Muscle of leg (tissue), 11 donors: ENCODE data around the gene FBLN2. TPM values are rescaled to one million over a fixed set of nuclear protein-coding genes. Genes with fewer than 3 reads are reported as not detected.
A peak's percentile ranks its signal among the peaks of the same experiment; 100 is the strongest.

Experiments used
- DNase-seq: peaks from one replicate; pipeline ENCODE4 v3.0.0; 2013
- H3K27ac ChIP-seq: one replicate; pipeline ENCODE4 v1.5.1; 2013; ENCODE audit warnings: mild to moderate bottlenecking, low read length, control low read depth
- H3K27me3 ChIP-seq: one replicate; pipeline ENCODE4 v1.6.1; 2013; ENCODE audit warnings: low read length; ENCODE audit not compliant: control insufficient read depth, insufficient read depth
- H3K36me3 ChIP-seq: one replicate; pipeline ENCODE4 v1.6.1; 2013; ENCODE audit warnings: low read length; ENCODE audit not compliant: control insufficient read depth, insufficient read depth
- H3K4me1 ChIP-seq: one replicate; pipeline ENCODE4 v1.6.1; 2013; ENCODE audit warnings: low read length; ENCODE audit not compliant: control insufficient read depth, insufficient read depth
- H3K4me3 ChIP-seq: one replicate; pipeline ENCODE4 v1.5.1; 2013; ENCODE audit warnings: low read length, control low read depth
- H3K9me3 ChIP-seq: replicated peaks from 2 replicates; pipeline ENCODE4 v1.6.1; 2013; ENCODE audit warnings: low read depth, low read length; ENCODE audit not compliant: control insufficient read depth
- WGBS: methylation state at CpG from one replicate; pipeline ENCODE4 v1.1.5; 2013; ENCODE audit warnings: missing lambda C conversion rate; ENCODE audit not compliant: insufficient coverage; 5-methylcytosine and 5-hydroxymethylcytosine counted together
- polyA plus RNA-seq, 8 donors: library from polyadenylated mRNA; unstranded; fragments of 120-200 nt; gene quantifications; one replicate each; pipeline versions ENCODE4 v1.2.1 to v1.2.3, GENCODE V29; 2013; ENCODE audit warnings: inconsistent platforms in 1 of 8, low replicate concordance in 1 of 8; ENCODE audit not compliant: insufficient read length in 8 of 8, insufficient read depth in 1 of 8
- total RNA-seq: library from RNA; stranded (reverse); fragments of 120-200 nt; gene quantifications from one replicate; pipeline ENCODE4 v1.2.4, GENCODE V29; 2013

FBLN2 gene
- total and polyA plus RNA-seq, 9 donors, result 24.4 to 78.6 (median 61.1) TPM

- H3K9me3 ChIP-seq, result no peaks in the 10 kb centered on the region
- H3K4me1 ChIP-seq, result peaks cover 6% of the 10 kb centered on the region
- no peaks in the 10 kb centered on the region for H3K27me3 ChIP-seq
- no peak for DNase-seq
- peaks cover 10% of the 10 kb centered on the region for H3K36me3 ChIP-seq
- no peak overlapping the region for H3K4me3 ChIP-seq
- WGBS, result 83% methylated on average over 12 of the region's 16 CpGs
- H3K27ac ChIP-seq, result no peak overlapping the region
Measured at GRCh38 chr3:13505147-13506130, 43.5 kb upstream of the FBLN2 start.

GRCh38 chr3:13506239-13506638 is 42.7 kb upstream of the FBLN2 start:
- peaks cover 9% of the 10 kb centered on the region for H3K36me3 ChIP-seq
- H3K4me3 ChIP-seq, result no peak overlapping the region
- no peak overlapping the region for H3K27ac ChIP-seq
- 80% methylated on average over 1 of the region's 1 CpG for WGBS
- peaks cover 6% of the 10 kb centered on the region for H3K4me1 ChIP-seq
- no peaks in the 10 kb centered on the region for H3K9me3 ChIP-seq
- DNase-seq, result no peak
- no peaks in the 10 kb centered on the region for H3K27me3 ChIP-seq

- H3K27ac ChIP-seq, result no peak overlapping the region
- no peaks in the 10 kb centered on the region for H3K9me3 ChIP-seq
- DNase-seq, result no peak
- peaks cover 6% of the 10 kb centered on the region for H3K4me1 ChIP-seq
- no peaks in the 10 kb centered on the region for H3K27me3 ChIP-seq
- 67% methylated on average over 4 of the region's 4 CpGs for WGBS
- peaks cover 5% of the 10 kb centered on the region for H3K36me3 ChIP-seq
- no peak overlapping the region for H3K4me3 ChIP-seq
Measured at GRCh38 chr3:13506680-13507079, 42.2 kb upstream of the FBLN2 start.

- H3K27me3 ChIP-seq, result no peaks in the 10 kb centered on the region
- no peaks in the 10 kb centered on the region for H3K9me3 ChIP-seq
- DNase-seq, result no peak
- peaks cover 6% of the 10 kb centered on the region for H3K4me1 ChIP-seq
- WGBS, result 39% methylated on average over 2 of the region's 3 CpGs
- H3K4me3 ChIP-seq, result no peak overlapping the region
- H3K27ac ChIP-seq, result no peak overlapping the region
- H3K36me3 ChIP-seq, result peaks cover 4% of the 10 kb centered on the region
Measured at GRCh38 chr3:13507247-13507569, 41.7 kb upstream of the FBLN2 start.

- WGBS, result 32% methylated on average over 19 of the region's 20 CpGs
- Histone ChIP-seq H3K4me3 (no peak overlapping the region), H3K9me3 (no peaks in the 10 kb centered on the region), H3K27me3 (no peaks in the 10 kb centered on the region), H3K4me1 (peaks cover 6% of the 10 kb centered on the region), H3K36me3 (peaks cover 4% of the 10 kb centered on the region), H3K27ac (no peak overlapping the region)
- peak; percentile 51 for DNase-seq
Measured at GRCh38 chr3:13507570-13508339, 41.2 kb upstream of the FBLN2 start.

- peaks cover 14% of the 10 kb centered on the region for H3K4me1 ChIP-seq
- H3K4me3 ChIP-seq, result no peak overlapping the region
- H3K27me3 ChIP-seq, result no peaks in the 10 kb centered on the region
- DNase-seq, result no peak
- H3K27ac ChIP-seq, result no peak overlapping the region
- WGBS, result 73% methylated on average over 3 of the region's 8 CpGs
- H3K9me3 ChIP-seq, result no peaks in the 10 kb centered on the region
- peaks cover 4% of the 10 kb centered on the region for H3K36me3 ChIP-seq
Measured at GRCh38 chr3:13508496-13508895, 40.4 kb upstream of the FBLN2 start.

- DNase-seq, result no peak
Measured at GRCh38 chr3:13509059-13509815, 39.7 kb upstream of the FBLN2 start.

GRCh38 chr3:13509816-13510192 is 39.1 kb upstream of the FBLN2 start:
- Histone ChIP-seq H3K27ac (no peak overlapping the region), H3K4me1 (peaks cover 21% of the 10 kb centered on the region), H3K27me3 (no peaks in the 10 kb centered on the region), H3K9me3 (no peaks in the 10 kb centered on the region), H3K36me3 (no peaks in the 10 kb centered on the region), H3K4me3 (no peak overlapping the region)
- no peak for DNase-seq
- WGBS, result 88% methylated on average over 8 of the region's 8 CpGs

More at GRCh38 chr3:13509059-13509815, 39.7 kb upstream of the FBLN2 start:
- Histone ChIP-seq H3K9me3 (no peaks in the 10 kb centered on the region), H3K4me3 (no peak overlapping the region), H3K36me3 (peaks cover 2% of the 10 kb centered on the region), H3K27me3 (no peaks in the 10 kb centered on the region), H3K4me1 (peaks cover 21% of the 10 kb centered on the region), H3K27ac (no peak overlapping the region)
- WGBS, result 77% methylated on average over 4 of the region's 15 CpGs

GRCh38 chr3:13512451-13512850 is 36.5 kb upstream of the FBLN2 start:
- Histone ChIP-seq H3K36me3 (no peaks in the 10 kb centered on the region), H3K27ac (no peak overlapping the region), H3K9me3 (no peaks in the 10 kb centered on the region), H3K4me1 (peaks cover 36% of the 10 kb centered on the region), H3K4me3 (no peak overlapping the region), H3K27me3 (no peaks in the 10 kb centered on the region)
- DNase-seq, result no peak
- 77% methylated on average over 4 of the region's 7 CpGs for WGBS
